Endothelial cell of umbilical vein (primary cell): ENCODE measurements around the gene DPH7. TPM values are rescaled to one million over a fixed set of nuclear protein-coding genes. Genes with fewer than 3 reads are reported as not detected.
A peak's percentile ranks its signal among the peaks of the same experiment; 100 is the strongest.

Experiments
- BruUV-seq: library from RNA; stranded (reverse); fragments of 400-500 nt; replicated peaks from 2 replicates; lab custom pipeline; 2021; lab: Mats Ljungman, UMichigan
- CTCF ChIA-PET: fragments of 300-600, 350-600 bp; sonication (Branson Sonifier 250); formaldehyde crosslinking; loops from one replicate; lab custom pipeline; 2021; ENCODE audit warnings: antibody characterized with exemption, inconsistent platforms; lab: Charles Lee
- POLR2A ChIA-PET: fragments of 300-600, 350-600 bp; sonication (Branson Sonifier 250); formaldehyde crosslinking; loops from one replicate; lab custom pipeline; 2021; ENCODE audit warnings: antibody characterized with exemption, inconsistent platforms; lab: Charles Lee
- DNase-seq: peaks from one replicate; pipeline ENCODE4 v3.0.0-alpha.2; 2011; ENCODE audit warnings: low read depth, low spot score
- FAIRE-seq: peaks from 2 replicates; lab custom pipeline; 2011; peaks lifted over from hg19 to GRCh38; lab: Jason Lieb, UNC
- H2AFZ ChIP-seq: 2 replicates; pipeline ENCODE4 v1.6.0; 2012; ENCODE audit warnings: low read depth, low read length, control low read depth, inconsistent platforms
- H3K27ac ChIP-seq: 2 replicates; pipeline ENCODE4 v1.5.1; 2011; ENCODE audit warnings: low read depth, mild to moderate bottlenecking, control low read depth, low read length, moderate library complexity; ENCODE audit not compliant: insufficient read depth
- H3K27me3 ChIP-seq, 2 experiments: 2 replicates each; pipeline versions ENCODE4 v1.6.0 to v1.6.1; 2011; ENCODE audit warnings: low read length in 2 of 2, mixed read lengths in 1 of 2; ENCODE audit not compliant: control insufficient read depth in 2 of 2, insufficient read depth in 2 of 2
- H3K36me3 ChIP-seq, 2 experiments: 2 replicates in 1 of 2; 3 replicates in 1 of 2; pipeline ENCODE4 v1.5.1; 2011; ENCODE audit warnings: low read length in 2 of 2, mild to moderate bottlenecking in 1 of 2, moderate library complexity in 1 of 2; ENCODE audit not compliant: control insufficient read depth in 2 of 2, insufficient read depth in 2 of 2; ENCODE audit errors: extremely low read depth in 1 of 2
- H3K4me1 ChIP-seq: 3 replicates; pipeline ENCODE4 v1.5.1; 2011; ENCODE audit warnings: mild to moderate bottlenecking, low read length; ENCODE audit not compliant: control insufficient read depth, insufficient read depth; ENCODE audit errors: extremely low read depth
- H3K4me2 ChIP-seq: 2 replicates; pipeline ENCODE4 v1.6.1; 2011; ENCODE audit warnings: low read length, control low read depth, mixed read lengths; ENCODE audit not compliant: insufficient read depth
- H3K4me3 ChIP-seq, 3 experiments: fragments of 200-600 bp in 1 of 3; sonication (generic), shearing (Covaris generic) in 1 of 3; replicated peaks in 1 of 3; 2 replicates each; pipeline ENCODE4 v1.5.1; 2011 to 2016; ENCODE audit warnings: control low read depth in 3 of 3, low read length in 3 of 3, mild to moderate bottlenecking in 2 of 3, inconsistent platforms in 1 of 3, low read depth in 1 of 3, moderate library complexity in 1 of 3; ENCODE audit not compliant: insufficient read depth in 1 of 3
- H3K79me2 ChIP-seq: 2 replicates; pipeline ENCODE4 v1.6.0; 2012; ENCODE audit warnings: low read length, inconsistent platforms; ENCODE audit not compliant: control insufficient read depth, insufficient read depth
- H3K9ac ChIP-seq: replicated peaks from 2 replicates; pipeline ENCODE3; 2011; ENCODE audit warnings: low read length, control low read depth; ENCODE audit not compliant: insufficient read depth; ENCODE audit errors: extremely low read depth
- H3K9me1 ChIP-seq: replicated peaks from 3 replicates; pipeline ENCODE4 v1.6.0; 2011; ENCODE audit warnings: mild to moderate bottlenecking, low read length; ENCODE audit not compliant: control insufficient read depth, insufficient read depth; ENCODE audit errors: extremely low read depth
- H3K9me3 ChIP-seq: replicated peaks from 2 replicates; pipeline ENCODE4 v1.5.1; 2012; ENCODE audit warnings: low read length, inconsistent platforms; ENCODE audit not compliant: control insufficient read depth, insufficient read depth
- H4K20me1 ChIP-seq: replicated peaks from 2 replicates; pipeline ENCODE3; 2011; ENCODE audit warnings: mild to moderate bottlenecking, low read length; ENCODE audit not compliant: control insufficient read depth, insufficient read depth; ENCODE audit errors: extremely low read depth
- CTCF ChIP-seq, 2 donors: IDR thresholded peaks; 1 replicate in 1 of 2; 2 replicates in 1 of 2; pipeline ENCODE4 v1.5.1; 2011; ENCODE audit warnings: low read length in 2 of 2, mild to moderate bottlenecking in 2 of 2, moderate library complexity in 2 of 2, control low read depth in 1 of 2, inconsistent platforms in 1 of 2, low read depth in 1 of 2; ENCODE audit not compliant: insufficient read depth in 1 of 2; ENCODE audit errors: extremely low read depth in 1 of 2
- EZH2 ChIP-seq: IDR thresholded peaks from 2 replicates; pipeline ENCODE4 v1.6.1; 2012; ENCODE audit warnings: borderline replicate concordance, low read depth, mild to moderate bottlenecking, moderate library complexity, low read length, inconsistent platforms; ENCODE audit not compliant: severe bottlenecking
- FOS ChIP-seq: IDR thresholded peaks from 2 replicates; pipeline ENCODE4 v1.6.1; 2011; ENCODE audit warnings: mild to moderate bottlenecking, low read length, moderate library complexity, borderline replicate concordance; ENCODE audit not compliant: insufficient read depth
- GATA2 ChIP-seq: IDR thresholded peaks from 2 replicates; pipeline ENCODE4 v1.7.0; 2011; ENCODE audit warnings: low read depth, mild to moderate bottlenecking, moderate library complexity, mixed read lengths, low read length; ENCODE audit not compliant: insufficient read length, insufficient read depth
- JUN ChIP-seq: IDR thresholded peaks from 2 replicates; pipeline ENCODE4 v1.6.1; 2011; ENCODE audit warnings: borderline replicate concordance, low read depth; ENCODE audit not compliant: insufficient read length, insufficient read depth
- MYC ChIP-seq: IDR thresholded peaks from one replicate; pipeline ENCODE4 v1.6.1; 2011; ENCODE audit warnings: mild to moderate bottlenecking, low read depth, low read length
- POLR2A ChIP-seq: IDR thresholded peaks from 2 replicates; pipeline ENCODE4 v1.6.1; 2012; ENCODE audit warnings: low read depth, mild to moderate bottlenecking, control low read depth, low read length
- POLR2AphosphoS5 ChIP-seq: IDR thresholded peaks from 2 replicates; pipeline ENCODE4 v1.6.1; 2012; ENCODE audit warnings: low read depth, mild to moderate bottlenecking, control low read depth, low read length, moderate library complexity; ENCODE audit not compliant: insufficient read depth
- dilution Hi-C: fragments of 300-500 bp; cut with MboI; formaldehyde crosslinking; loops from one replicate; pipeline ENCODE4 v1.15.0; 2019; ENCODE audit warnings: low sequenced_read_pairs; ENCODE audit not compliant: extremely low pct_ligation_motif_present
- intact Hi-C: fragments of 100-400 bp; cut with micrococcal nuclease; formaldehyde crosslinking; loops from one replicate; pipeline ENCODE4 v1.10.0; 2022
- polyA plus RNA-seq, 4 experiments: library from polyadenylated mRNA; depleted of rRNA in 3 of 4; stranded (reverse) in 3 of 4; unstranded in 1 of 4; fragments of >200 nt; gene quantifications; 2 replicates each; pipeline versions ENCODE4 v1.2.1 to v1.2.3, GENCODE V29; 2011 to 2012; ENCODE audit warnings: missing spikeins in 1 of 4
- total RNA-seq: library from RNA; stranded (reverse); gene quantifications from 2 replicates; pipeline ENCODE4 v1.2.3, GENCODE V29; 2021
- TF ChIP-seq, protein P1 (sequence below): IDR thresholded peaks from 2 replicates; pipeline ENCODE4 v1.6.1; 2011; ENCODE audit not compliant: insufficient read depth, insufficient read length

DPH7 gene
- total and polyA plus RNA-seq, 2 donors (not counting 3 experiments of a cell fraction or from before 2014, with no cell fraction given), result 41.8 to 43.2 TPM

DNA sequence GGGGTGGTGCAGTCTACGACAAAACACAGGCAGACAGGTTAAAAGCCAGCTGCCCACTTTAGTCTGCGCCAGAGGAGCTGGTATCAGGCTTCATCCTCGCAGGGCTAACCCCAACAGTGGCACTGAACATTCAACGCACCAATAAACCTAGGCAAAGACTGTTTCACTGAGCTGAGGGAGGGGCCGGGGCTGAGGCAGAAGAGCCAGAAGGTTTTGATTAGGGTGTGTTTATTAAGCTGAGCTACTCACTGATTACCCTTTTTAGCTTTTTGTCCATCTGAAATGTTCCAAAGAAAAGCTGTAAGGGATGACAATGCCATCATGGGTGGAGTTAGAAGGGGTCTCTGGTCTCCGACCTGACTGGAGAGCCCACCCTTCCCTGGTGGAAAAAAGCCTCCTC, 10.2 kb upstream of the DPH7 start:
- FAIRE-seq, result no peak
- Histone ChIP-seq H3K36me3 (peaks cover 13 to 31% of the 10 kb centered on the region in 2 experiments), H3K79me2 (peaks cover 18% of the 10 kb centered on the region), H3K4me3 (peak overlapping the region in 1 of 3 experiments; percentile 42), H2AFZ (no peak overlapping the region), H3K4me1 (peaks cover 9% of the 10 kb centered on the region), H4K20me1 (no peaks in the 10 kb centered on the region), H3K9me1 (no peaks in the 10 kb centered on the region), H3K27ac (no peak overlapping the region), H3K9me3 (no peaks in the 10 kb centered on the region), H3K27me3 (no peaks in the 10 kb centered on the region), H3K4me2 (peak overlapping the region; percentile 59), H3K9ac (no peak overlapping the region)
- ChIA-PET POLR2A (no interaction called here), CTCF (interaction anchor here (2.4 kb wide), 1 partner anchor 10 kb away, joined by 15 read pairs; the partner anchor contains the start of gene DPH7)
- intact Hi-C loops (no loop called here), dilution Hi-C loops (no loop called here)
- TSS peak; percentile 24 for BruUV-seq
- TF ChIP-seq CTCF (IDR thresholded peaks at IDR 0.05; ENCODE audit: extremely low read depth in 1 of 2, insufficient read depth in 1 of 2, low read depth in 1 of 2, low read length in 2 of 2) (no peak), EZH2 (no peak), JUN (no peak), GATA2 (no peak), POLR2A (no peak), POLR2AphosphoS5 (no peak), FOS (no peak), MYC (no peak)
- TF ChIP-seq, protein P1, sequence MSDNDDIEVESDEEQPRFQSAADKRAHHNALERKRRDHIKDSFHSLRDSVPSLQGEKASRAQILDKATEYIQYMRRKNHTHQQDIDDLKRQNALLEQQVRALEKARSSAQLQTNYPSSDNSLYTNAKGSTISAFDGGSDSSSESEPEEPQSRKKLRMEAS, result no peak
- DNase-seq, result no peak
